ENCODE measurements around the gene SMIM32.

GRCh38 chr5:136155078-136155477, 37.9 kb downstream of the SMIM32 start:
- no peak for TF ChIP-seq POLR2AphosphoS5 (IDR thresholded peaks at IDR 0.05; ENCODE audit: low read depth, low read length)
- TF ChIP-seq TAF1 (IDR thresholded peaks at IDR 0.05; ENCODE audit: borderline replicate concordance, insufficient read depth, low read length): no peak

Data from PFSK-1 (cell line).